Measurements from ENCODE around the gene CELSR1. TPM values are rescaled to one million over a fixed set of nuclear protein-coding genes. Genes with fewer than 3 reads are reported as not detected.

CELSR1 gene
- total and polyA plus RNA-seq, 10 donors: 4.3 to 13.1 (median 8.4) TPM

GRCh38 chr22:46381731-46382130 lies 155.7 kb downstream of the CELSR1 start:
- intact Hi-C loops (cut with DNase I; ENCODE audit: low total_unique reads): no loop called here
- 95 to 99% (median 96%) methylated on average over 12 to 27 of the region's 27 CpGs for WGBS, 5 donors
- DNase-seq: no peak

GRCh38 chr22:46381142-46381541 lies 156.3 kb downstream of the CELSR1 start:
- Histone ChIP-seq H3K36me3 (peaks cover 0 to 53% (median 4%) of the 10 kb centered on the region in 6 donors), H3K9me3 (peaks cover 0 to 12% (median 9%) of the 10 kb centered on the region in 8 donors), H3K27ac (no peak overlapping the region), H3K4me1 (no peaks in the 10 kb centered on the region), H3K4me3 (no peak overlapping the region), H3K27me3 (replicated peaks in 1 of 7) (no peaks in the 10 kb centered on the region)
- intact Hi-C loops (cut with DNase I; ENCODE audit: low total_unique reads): no loop called here
- no peak for DNase-seq
- 58 to 77% (median 63%) methylated on average over 5 of the region's 5 CpGs for WGBS, 5 donors
- TF ChIP-seq POLR2AphosphoS5 (IDR thresholded peaks at IDR 0.05) (no peak), POLR2A (IDR thresholded peaks at IDR 0.05) (no peak), CTCF (IDR thresholded peaks at IDR 0.05 in 8 of 11, conservative IDR thresholded peaks at IDR 0.05 in 3 of 11) (no peak)

More at GRCh38 chr22:46381731-46382130, 155.7 kb downstream of the CELSR1 start:
- no peak overlapping the region for H3K4me3 ChIP-seq
- no peaks in the 10 kb centered on the region for H3K27me3 ChIP-seq (replicated peaks in 1 of 7)
- H3K9me3 ChIP-seq: peaks cover 0 to 6% (median 3%) of the 10 kb centered on the region in 8 donors
- TF ChIP-seq CTCF (IDR thresholded peaks at IDR 0.05 in 8 of 11, conservative IDR thresholded peaks at IDR 0.05 in 3 of 11) (no peak), POLR2A (IDR thresholded peaks at IDR 0.05) (no peak), POLR2AphosphoS5 (IDR thresholded peaks at IDR 0.05) (no peak)
- H3K36me3 ChIP-seq: peaks cover 0 to 47% (median 3%) of the 10 kb centered on the region in 6 donors
- H3K27ac ChIP-seq: no peak overlapping the region
- no peaks in the 10 kb centered on the region for H3K4me1 ChIP-seq

GRCh38 chr22:46380581-46380980 lies 156.8 kb downstream of the CELSR1 start:
- Histone ChIP-seq H3K9me3 (peaks cover 0 to 18% (median 15%) of the 10 kb centered on the region in 8 donors), H3K27me3 (replicated peaks in 1 of 7) (no peaks in the 10 kb centered on the region), H3K4me3 (no peak overlapping the region), H3K27ac (no peak overlapping the region), H3K36me3 (peaks cover 0 to 59% (median 4%) of the 10 kb centered on the region in 6 donors), H3K4me1 (no peaks in the 10 kb centered on the region)
- TF ChIP-seq POLR2AphosphoS5 (IDR thresholded peaks at IDR 0.05): no peak
- TF ChIP-seq POLR2A (IDR thresholded peaks at IDR 0.05): no peak
- no peak for TF ChIP-seq CTCF (IDR thresholded peaks at IDR 0.05 in 8 of 11, conservative IDR thresholded peaks at IDR 0.05 in 3 of 11)
- DNase-seq: no peak
- 81 to 93% (median 83%) methylated on average over 16 to 17 of the region's 17 CpGs for WGBS, 5 donors
- intact Hi-C loops (cut with DNase I; ENCODE audit: low total_unique reads): no loop called here

GRCh38 chr22:46380069-46380468 lies 157.4 kb downstream of the CELSR1 start:
- TF ChIP-seq CTCF (IDR thresholded peaks at IDR 0.05 in 8 of 11, conservative IDR thresholded peaks at IDR 0.05 in 3 of 11): no peak
- TF ChIP-seq POLR2AphosphoS5 (IDR thresholded peaks at IDR 0.05): no peak
- no peak for TF ChIP-seq POLR2A (IDR thresholded peaks at IDR 0.05)
- H3K36me3 ChIP-seq: peaks cover 0 to 61% (median 4%) of the 10 kb centered on the region in 6 donors
- H3K27me3 ChIP-seq (replicated peaks in 1 of 7): no peaks in the 10 kb centered on the region
- no peak overlapping the region for H3K27ac ChIP-seq
- 87 to 91% (median 87%) methylated on average over 19 of the region's 19 CpGs for WGBS, 5 donors
- no peak for DNase-seq
- peaks cover 0 to 23% (median 20%) of the 10 kb centered on the region in 8 donors for H3K9me3 ChIP-seq
- no peaks in the 10 kb centered on the region for H3K4me1 ChIP-seq
- no peak overlapping the region for H3K4me3 ChIP-seq
- intact Hi-C loops (cut with DNase I; ENCODE audit: low total_unique reads): no loop called here

Data from spleen (tissue), 11 donors.